Amniotic epithelial cell (primary cell): ENCODE data around the gene FRY.

ENCODE experiments used
- DNase-seq: peaks from one replicate; pipeline ENCODE4 v3.0.0-alpha.2; 2010; ENCODE audit warnings: low read depth

The FRY gene

DNA sequence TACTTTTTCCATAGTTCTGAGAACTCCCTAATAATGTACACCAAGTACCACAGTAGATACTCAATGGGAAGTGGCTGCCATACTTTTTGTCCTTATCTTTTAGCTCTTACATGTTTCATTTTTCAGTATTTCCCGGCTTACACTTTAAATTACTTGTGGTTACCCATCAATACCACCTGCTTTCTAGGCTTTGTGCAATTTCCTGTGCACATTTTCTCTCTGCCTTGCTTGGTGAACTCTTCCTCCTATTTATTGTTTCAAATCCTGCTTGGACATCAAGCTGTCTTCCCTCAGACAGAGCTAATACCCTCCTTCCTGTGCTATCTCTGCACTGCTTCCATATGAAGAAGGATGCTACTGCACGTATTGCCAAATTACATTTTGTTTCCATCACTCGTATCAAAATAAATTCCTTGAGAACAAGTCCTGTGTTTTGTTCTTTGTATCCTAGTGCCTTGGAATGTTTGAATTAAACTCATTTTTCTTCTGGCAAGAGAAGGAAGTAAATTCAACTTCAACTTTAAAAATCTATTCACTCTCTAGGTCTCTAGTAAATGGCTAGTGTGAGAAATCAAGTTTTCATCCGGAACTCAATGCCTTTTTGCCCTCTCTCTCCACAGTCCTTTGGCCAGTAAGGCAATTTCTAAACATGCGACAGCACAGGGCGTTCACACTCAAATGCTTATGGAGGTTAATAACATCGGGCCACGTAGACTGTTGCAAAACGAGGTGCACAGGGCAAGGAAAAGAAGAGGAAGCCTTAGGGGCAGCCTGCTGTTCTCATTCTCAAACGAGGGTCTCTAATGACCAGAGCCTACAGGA lies 277.9 kb downstream of the FRY start:
- peak; percentile 17 for DNase-seq

DNA sequence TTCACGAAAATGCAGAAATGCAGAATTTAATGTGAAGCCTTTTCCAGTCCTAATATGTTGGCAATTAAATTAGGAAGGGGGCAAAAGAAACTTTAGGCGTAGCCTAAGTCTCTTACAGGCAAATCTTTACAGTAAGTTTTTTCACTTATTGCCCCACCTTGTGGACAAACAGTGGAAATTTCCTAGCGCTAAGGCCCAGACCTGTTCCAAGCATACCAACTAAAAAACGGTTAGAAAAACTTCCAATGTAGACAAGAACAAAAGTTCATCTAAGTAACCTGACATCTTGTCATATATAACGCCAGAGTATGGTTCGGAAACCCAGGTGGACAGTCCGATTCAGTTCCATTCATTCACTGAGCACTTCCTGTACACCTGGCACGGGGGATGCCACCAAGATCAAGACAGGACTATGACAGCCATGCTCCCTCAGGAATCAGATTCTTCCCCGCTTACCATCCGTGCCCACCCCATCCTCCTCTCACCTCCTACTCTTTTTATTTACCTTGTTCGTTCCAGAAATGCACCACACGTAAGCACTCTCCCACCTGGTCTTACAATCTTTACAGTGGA lies 278.6 kb downstream of the FRY start:
- DNase-seq, result peak; percentile 60

DNA sequence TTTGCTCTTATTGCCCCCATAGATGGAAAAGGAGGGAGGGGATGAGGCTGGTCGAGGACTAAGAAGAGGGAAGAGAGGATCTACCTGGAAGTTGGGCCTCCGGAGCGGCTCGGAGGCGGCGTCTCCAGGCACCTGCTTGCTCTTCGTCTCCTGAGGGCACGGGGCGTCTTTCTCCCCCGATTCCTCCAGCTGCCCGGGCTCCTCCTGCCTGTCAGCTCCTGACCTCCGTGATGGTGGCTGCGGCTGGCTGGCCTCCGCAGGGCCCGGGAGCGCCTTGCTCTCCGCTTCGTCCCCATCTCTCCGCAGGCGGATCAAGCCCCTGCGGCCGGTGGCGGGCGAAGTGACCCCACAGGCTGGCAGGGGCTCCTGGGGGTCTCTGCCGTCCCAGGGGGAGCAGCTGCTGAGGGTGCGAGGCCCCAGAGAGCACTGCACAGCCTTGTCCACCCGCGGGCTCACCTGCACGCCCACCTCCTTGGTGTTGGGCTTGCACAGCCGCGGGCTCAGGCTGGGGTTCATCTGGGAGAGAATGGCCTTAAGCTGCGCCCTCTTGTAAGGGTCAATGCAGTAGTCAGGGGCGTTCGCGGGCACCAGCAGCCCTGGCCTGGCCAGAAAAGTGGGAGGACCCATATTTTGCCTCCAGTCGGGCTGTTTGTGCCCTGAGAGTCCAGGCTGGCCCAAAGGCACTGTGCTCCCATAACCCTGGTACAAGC lies 279.8 kb downstream of the FRY start:
- DNase-seq, result no peak

DNA sequence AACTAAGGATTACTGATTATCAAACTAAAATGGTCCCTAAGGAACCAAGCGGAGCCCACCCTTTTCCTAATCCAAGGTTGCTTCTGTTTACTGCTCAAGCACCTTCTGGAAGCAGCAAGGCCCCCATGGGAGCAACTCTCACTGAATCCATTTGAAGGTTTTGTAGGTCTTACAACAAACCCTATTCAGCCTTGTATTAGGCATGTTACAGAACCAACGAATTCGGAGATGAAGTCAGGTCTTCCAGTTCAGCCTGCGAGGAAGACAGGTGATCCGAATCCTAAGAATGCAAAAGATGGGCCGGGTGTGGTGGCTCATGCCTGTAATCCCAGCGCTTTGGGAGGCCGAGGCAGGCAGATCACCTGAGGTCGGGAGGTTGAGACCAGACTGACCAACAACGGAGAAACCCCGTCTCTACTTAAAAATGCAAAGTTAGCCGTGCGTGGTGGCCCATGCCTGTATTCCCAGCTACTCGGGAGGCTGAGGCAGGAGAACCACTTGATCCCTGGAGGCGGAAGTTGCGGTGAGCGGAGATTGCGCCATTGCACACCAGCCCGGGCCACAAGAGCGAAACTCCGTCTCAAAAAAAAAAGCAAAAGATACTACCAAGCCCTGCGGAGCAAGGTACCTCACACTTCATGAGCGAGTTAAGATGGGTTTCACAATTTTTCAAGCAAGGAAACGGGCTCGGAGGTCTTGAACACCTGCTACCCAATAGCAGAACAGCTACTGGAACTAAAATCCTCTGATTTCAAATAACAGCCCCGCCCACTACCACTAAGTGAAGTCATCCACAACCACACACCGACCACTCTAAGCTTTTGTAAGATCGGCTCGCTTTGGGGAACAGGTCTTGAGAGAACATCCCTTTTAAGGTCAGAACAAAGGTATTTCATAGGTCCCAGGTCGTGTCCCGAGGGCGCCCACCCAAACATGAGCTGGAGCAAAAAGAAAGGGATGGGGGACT lies 283.0 kb downstream of the FRY start:
- peak; percentile 75 for DNase-seq

DNA sequence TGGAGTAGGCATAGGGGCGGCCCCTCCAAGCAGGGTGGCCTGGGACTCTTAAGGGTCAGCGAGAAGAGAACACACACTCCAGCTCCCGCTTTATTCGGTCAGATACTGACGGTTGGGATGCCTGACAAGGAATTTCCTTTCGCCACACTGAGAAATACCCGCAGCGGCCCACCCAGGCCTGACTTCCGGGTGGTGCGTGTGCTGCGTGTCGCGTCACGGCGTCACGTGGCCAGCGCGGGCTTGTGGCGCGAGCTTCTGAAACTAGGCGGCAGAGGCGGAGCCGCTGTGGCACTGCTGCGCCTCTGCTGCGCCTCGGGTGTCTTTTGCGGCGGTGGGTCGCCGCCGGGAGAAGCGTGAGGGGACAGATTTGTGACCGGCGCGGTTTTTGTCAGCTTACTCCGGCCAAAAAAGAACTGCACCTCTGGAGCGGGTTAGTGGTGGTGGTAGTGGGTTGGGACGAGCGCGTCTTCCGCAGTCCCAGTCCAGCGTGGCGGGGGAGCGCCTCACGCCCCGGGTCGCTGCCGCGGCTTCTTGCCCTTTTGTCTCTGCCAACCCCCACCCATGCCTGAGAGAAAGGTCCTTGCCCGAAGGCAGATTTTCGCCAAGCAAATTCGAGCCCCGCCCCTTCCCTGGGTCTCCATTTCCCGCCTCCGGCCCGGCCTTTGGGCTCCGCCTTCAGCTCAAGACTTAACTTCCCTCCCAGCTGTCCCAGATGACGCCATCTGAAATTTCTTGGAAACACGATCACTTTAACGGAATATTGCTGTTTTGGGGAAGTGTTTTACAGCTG lies 283.9 kb downstream of the FRY start, which contains the start of the genes BRCA2 and ZAR1L:
Gene BRCA2 (plus strand): TSS at position 271 of the 790 bp plus-strand sequence. CDS start 953 bp downstream, outside the sequence.
Gene ZAR1L (minus strand): TSS at position 126 of the 790 bp plus-strand sequence. CDS start 3,438 bp downstream, outside the sequence.
- peak; percentile 86 for DNase-seq

DNA sequence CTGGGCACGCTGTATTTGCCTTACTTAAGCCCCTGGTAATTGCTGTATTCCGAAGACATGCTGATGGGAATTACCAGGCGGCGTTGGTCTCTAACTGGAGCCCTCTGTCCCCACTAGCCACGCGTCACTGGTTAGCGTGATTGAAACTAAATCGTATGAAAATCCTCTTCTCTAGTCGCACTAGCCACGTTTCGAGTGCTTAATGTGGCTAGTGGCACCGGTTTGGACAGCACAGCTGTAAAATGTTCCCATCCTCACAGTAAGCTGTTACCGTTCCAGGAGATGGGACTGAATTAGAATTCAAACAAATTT lies 284.4 kb downstream of the FRY start:
- no peak for DNase-seq

DNA sequence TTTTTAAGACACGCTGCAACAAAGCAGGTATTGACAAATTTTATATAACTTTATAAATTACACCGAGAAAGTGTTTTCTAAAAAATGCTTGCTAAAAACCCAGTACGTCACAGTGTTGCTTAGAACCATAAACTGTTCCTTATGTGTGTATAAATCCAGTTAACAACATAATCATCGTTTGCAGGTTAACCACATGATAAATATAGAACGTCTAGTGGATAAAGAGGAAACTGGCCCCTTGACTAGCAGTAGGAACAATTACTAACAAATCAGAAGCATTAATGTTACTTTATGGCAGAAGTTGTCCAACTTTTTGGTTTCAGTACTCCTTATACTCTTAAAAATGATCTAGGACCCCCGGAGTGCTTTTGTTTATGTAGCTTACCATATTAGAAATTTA lies 284.9 kb downstream of the FRY start:
- no peak for DNase-seq

DNA sequence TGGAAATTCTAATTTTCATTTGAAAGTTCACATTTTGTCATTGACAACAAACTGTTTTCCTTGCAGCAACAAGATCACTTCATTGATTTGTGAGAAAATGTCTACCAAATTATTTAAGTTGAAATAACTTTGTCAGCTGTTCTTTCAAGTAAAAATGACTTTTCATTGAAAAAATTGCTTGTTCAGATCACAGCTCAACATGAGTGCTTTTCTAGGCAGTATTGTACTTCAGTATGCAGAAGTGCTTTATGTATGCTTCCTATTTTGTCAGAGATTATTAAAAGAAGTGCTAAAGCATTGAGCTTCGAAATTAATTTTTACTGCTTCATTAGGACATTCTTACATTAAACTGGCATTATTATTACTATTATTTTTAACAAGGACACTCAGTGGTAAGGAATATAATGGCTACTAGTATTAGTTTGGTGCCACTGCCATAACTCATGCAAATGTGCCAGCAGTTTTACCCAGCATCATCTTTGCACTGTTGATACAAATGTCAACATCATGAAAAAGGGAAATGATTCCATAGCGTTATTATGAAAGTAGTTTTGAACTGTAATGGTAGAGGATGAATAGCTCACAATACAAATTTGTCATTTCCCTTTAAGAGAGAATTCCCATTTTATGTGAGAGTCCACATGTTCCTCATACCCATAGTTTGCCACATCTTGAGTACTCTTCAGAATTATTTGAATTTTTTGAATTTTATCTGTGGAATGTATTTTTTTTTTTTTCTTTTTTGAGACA lies 286.3 kb downstream of the FRY start:
- DNase-seq, result no peak

DNA sequence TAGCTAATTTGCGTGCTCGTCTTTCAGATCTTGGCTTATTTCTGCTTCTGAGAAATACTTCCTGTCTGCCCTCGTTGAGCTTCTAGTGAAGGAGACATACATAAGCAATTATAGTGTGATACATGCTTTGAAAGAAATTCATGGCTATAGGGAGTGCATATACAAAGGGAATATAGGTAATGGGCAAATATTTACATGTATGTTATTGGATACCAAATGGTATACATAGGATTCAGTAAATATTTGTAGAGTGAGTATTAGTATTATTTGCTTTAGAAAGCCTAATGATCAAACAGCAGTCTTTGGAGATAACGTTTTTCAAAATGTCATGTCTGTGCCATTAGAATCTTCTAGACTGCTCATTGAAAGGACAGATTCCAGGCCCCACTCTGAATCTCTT lies 289.0 kb downstream of the FRY start:
- DNase-seq, result no peak

DNA sequence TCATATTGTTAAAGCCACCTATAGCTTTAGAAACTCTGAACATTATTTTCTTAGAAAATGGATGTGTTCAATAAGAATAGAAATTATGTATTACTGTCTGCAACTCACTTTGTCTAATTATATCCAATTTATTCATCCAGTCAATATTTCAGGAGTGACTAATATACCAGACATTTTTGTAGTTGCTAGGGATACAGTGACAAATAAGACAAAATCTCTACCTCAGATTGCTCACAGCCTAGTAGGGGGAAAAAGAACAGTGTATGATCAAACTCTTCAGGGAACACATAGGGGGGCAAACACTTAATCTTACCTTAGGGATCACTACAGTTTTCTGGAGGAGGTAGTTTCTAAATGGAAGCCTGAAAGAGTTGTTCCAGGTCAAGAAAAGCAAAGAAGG lies 292.3 kb downstream of the FRY start:
- peak; percentile 50 for DNase-seq

DNA sequence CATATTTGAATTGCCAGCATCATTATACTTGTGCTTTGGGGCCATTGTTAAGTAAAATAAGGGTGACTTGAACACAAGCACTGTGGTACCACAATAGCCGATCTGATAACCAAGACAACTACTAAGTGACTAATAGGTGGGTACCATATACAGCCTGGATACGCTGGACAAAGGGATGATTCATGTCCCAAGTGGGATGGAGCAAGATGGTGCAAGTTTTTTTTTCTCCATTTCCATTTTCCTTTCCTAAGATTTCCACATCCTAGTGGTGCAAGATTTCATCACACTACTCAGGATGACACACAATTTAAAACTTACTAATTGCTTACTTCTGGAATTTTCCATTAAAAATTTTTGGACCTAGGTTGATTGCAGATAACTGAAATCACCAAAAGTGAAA lies 298.9 kb downstream of the FRY start:
- peak; percentile 97 for DNase-seq

DNA sequence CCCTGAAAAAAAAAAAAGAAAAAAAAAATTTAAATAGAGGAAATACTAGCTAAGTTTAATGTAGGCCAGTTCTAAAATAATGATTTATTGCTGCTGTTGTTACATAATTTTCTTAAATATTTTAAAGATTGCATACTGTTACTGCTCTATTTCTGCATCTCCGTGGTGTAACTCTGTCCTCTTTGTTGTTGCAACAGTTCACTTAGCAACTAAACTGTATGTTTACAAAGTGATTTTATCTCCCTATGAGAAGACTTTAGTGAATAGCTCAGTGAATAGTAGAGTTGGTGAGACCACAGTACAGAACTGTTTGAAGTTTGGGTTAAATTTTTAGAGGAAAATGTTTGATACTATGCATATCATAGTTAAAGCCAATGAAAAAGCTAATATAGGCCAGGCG lies 303.1 kb downstream of the FRY start:
- DNase-seq, result peak; percentile 65

DNA sequence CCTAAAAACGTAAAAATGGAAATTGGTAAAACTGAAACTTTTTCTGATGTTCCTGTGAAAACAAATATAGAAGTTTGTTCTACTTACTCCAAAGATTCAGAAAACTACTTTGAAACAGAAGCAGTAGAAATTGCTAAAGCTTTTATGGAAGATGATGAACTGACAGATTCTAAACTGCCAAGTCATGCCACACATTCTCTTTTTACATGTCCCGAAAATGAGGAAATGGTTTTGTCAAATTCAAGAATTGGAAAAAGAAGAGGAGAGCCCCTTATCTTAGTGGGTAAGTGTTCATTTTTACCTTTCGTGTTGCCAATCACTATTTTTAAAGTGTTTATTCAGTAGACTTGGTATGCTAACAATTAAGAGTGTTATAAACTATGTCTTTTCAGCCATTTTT lies 309.3 kb downstream of the FRY start:
- no peak for DNase-seq

DNA sequence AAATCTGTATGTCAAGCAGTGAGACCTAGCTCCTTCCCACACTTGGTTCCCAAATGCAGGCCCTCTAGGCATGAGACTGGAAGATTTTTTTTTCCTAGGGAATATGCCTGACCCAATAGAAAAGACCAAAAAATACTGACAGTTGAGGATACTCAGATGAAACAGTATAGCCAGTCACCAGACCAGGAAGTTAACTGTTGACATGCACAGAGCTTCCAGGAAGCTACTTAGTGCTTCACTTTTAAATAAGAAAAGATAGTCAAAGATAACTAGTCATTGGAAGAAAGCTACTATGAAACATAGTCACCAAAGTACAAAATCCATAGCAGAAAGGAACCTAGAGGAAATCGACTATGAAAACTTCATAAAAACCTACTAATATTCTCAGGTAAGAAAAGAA lies 316.1 kb downstream of the FRY start:
- DNase-seq, result no peak
